Caco-2 (cell line): ENCODE data around the gene ADGB. TPM values are rescaled to one million over a fixed set of nuclear protein-coding genes. Genes with fewer than 3 reads are reported as not detected.

Source experiments
- BruUV-seq: library from RNA; stranded (reverse); fragments of 400-500 nt; replicated peaks from 2 replicates; lab custom pipeline; 2021; lab: Mats Ljungman, UMichigan
- CTCF ChIA-PET: fragments of 300-600 bp; sonication (Branson Sonifier 250); formaldehyde crosslinking; loops from one replicate; lab custom pipeline; 2022; ENCODE audit warnings: antibody characterized with exemption; lab: Charles Lee
- POLR2A ChIA-PET: fragments of 300-600 bp; sonication (Branson Sonifier 250); formaldehyde crosslinking; loops from one replicate; lab custom pipeline; 2022; ENCODE audit warnings: antibody characterized with exemption; lab: Charles Lee
- DNase-seq, 2 experiments: peaks; one replicate each; pipeline versions ENCODE4 v3.0.0 to v3.0.0-alpha.2; 2020 to 2022
- H3K27me3 ChIP-seq: replicated peaks from 2 replicates; pipeline ENCODE4 v1.6.0; 2011; ENCODE audit warnings: low read length; ENCODE audit not compliant: control insufficient read depth, insufficient read depth
- H3K36me3 ChIP-seq: 2 replicates; pipeline ENCODE4 v1.5.1; 2011; ENCODE audit warnings: low read length; ENCODE audit not compliant: control insufficient read depth, insufficient read depth
- H3K4me1 ChIP-seq: fragments of 250-450 bp; sonication (Bioruptor Pico); 2 replicates; pipeline ENCODE4 v1.5.1; 2020; ENCODE audit warnings: mild to moderate bottlenecking
- H3K4me3 ChIP-seq: 2 replicates; pipeline ENCODE4 v1.5.1; 2011; ENCODE audit warnings: low read depth, mild to moderate bottlenecking, control low read depth, low read length
- H3K9me3 ChIP-seq: fragments of 250-450 bp; sonication (Bioruptor Pico); 2 replicates; pipeline ENCODE4 v1.5.1; 2020; ENCODE audit warnings: mild to moderate bottlenecking, moderate library complexity
- H3K27ac Mint-ChIP-seq: one replicate; pipeline ENCODE4 v1.8.0; 2022; ENCODE audit warnings: mixed read lengths; ENCODE audit not compliant: unreplicated experiment
- H3K27me3 Mint-ChIP-seq: one replicate; pipeline ENCODE4 v1.8.0; 2022; ENCODE audit warnings: mixed read lengths; ENCODE audit not compliant: insufficient read depth, unreplicated experiment
- H3K36me3 Mint-ChIP-seq: one replicate; pipeline ENCODE4 v1.8.0; 2022; ENCODE audit warnings: mild to moderate bottlenecking, mixed read lengths; ENCODE audit not compliant: insufficient read depth, unreplicated experiment
- H3K4me1 Mint-ChIP-seq: one replicate; pipeline ENCODE4 v1.8.0; 2022; ENCODE audit warnings: low read depth, mixed read lengths; ENCODE audit not compliant: unreplicated experiment
- H3K4me3 Mint-ChIP-seq: one replicate; pipeline ENCODE4 v1.8.0; 2022; ENCODE audit warnings: mild to moderate bottlenecking, moderate library complexity, mixed read lengths; ENCODE audit not compliant: unreplicated experiment
- H3K9me3 Mint-ChIP-seq: one replicate; pipeline ENCODE4 v1.8.0; 2022; ENCODE audit warnings: mixed read lengths; ENCODE audit not compliant: unreplicated experiment
- CTCF ChIP-seq, 2 experiments: fragments of 200-600 bp in 1 of 2; IDR thresholded peaks; 1 replicate in 1 of 2; 2 replicates in 1 of 2; pipeline versions ENCODE4 v1.5.1 to v1.8.0; 2011 to 2022; ENCODE audit warnings: antibody characterized with exemption in 1 of 2, control low read depth in 1 of 2, inconsistent platforms in 1 of 2, low read depth in 1 of 2, low read length in 1 of 2, mild to moderate bottlenecking in 1 of 2, moderate library complexity in 1 of 2; ENCODE audit not compliant: insufficient read depth in 1 of 2, severe bottlenecking in 1 of 2, unreplicated experiment in 1 of 2
- intact Hi-C: fragments of 100-400 bp; cut with micrococcal nuclease; formaldehyde crosslinking; loops from one replicate; pipeline ENCODE4 v1.10.0; 2022; ENCODE audit not compliant: unreplicated experiment
- total RNA-seq: library from RNA; stranded (reverse); gene quantifications from 2 replicates; pipeline ENCODE4 v1.2.3, GENCODE V29; 2022

ADGB gene
- total RNA-seq, 1 experiment from 2014 or later = not detected

GRCh38 chr6:146636481-146636880 lies 37.7 kb downstream of the ADGB start:
- H3K36me3 Mint-ChIP-seq = no peaks in the 10 kb centered on the region
- no peak overlapping the region for H3K4me3 Mint-ChIP-seq
- CTCF ChIA-PET = no interaction called here
- DNase-seq = no peak
- no peaks in the 10 kb centered on the region for H3K4me1 ChIP-seq
- no peaks in the 10 kb centered on the region for H3K9me3 Mint-ChIP-seq
- H3K9me3 ChIP-seq = no peaks in the 10 kb centered on the region
- H3K4me1 Mint-ChIP-seq = no peaks in the 10 kb centered on the region
- H3K27me3 ChIP-seq = no peaks in the 10 kb centered on the region
- intact Hi-C loops = no loop called here
- H3K36me3 ChIP-seq = no peaks in the 10 kb centered on the region
- H3K4me3 ChIP-seq = no peak overlapping the region
- BruUV-seq = no TSS peak
- no peak overlapping the region for H3K27ac Mint-ChIP-seq
- POLR2A ChIA-PET = no interaction called here
- peaks cover 12% of the 10 kb centered on the region for H3K27me3 Mint-ChIP-seq
- no peak for TF ChIP-seq CTCF (IDR thresholded peaks at IDR 0.05; ENCODE audit: insufficient read depth in 1 of 2, low read depth in 1 of 2, low read length in 1 of 2, severe bottlenecking in 1 of 2, unreplicated experiment in 1 of 2)

- Histone ChIP-seq H3K4me3 (no peak overlapping the region), H3K9me3 (no peaks in the 10 kb centered on the region), H3K27me3 (no peaks in the 10 kb centered on the region), H3K4me1 (no peaks in the 10 kb centered on the region), H3K36me3 (no peaks in the 10 kb centered on the region)
- no peak for TF ChIP-seq CTCF (IDR thresholded peaks at IDR 0.05; ENCODE audit: insufficient read depth in 1 of 2, low read depth in 1 of 2, low read length in 1 of 2, severe bottlenecking in 1 of 2, unreplicated experiment in 1 of 2)
- intact Hi-C loops = no loop called here
- Mint-ChIP-seq H3K4me1 (no peaks in the 10 kb centered on the region), H3K4me3 (no peak overlapping the region), H3K9me3 (no peaks in the 10 kb centered on the region), H3K36me3 (no peaks in the 10 kb centered on the region), H3K27me3 (no peaks in the 10 kb centered on the region), H3K27ac (no peak overlapping the region)
- CTCF ChIA-PET = no interaction called here
- no TSS peak for BruUV-seq
- DNase-seq = no peak
- POLR2A ChIA-PET = no interaction called here
Observed at GRCh38 chr6:146642921-146643320, 44.1 kb downstream of the ADGB start.

GRCh38 chr6:146650799-146651481 lies 52.2 kb downstream of the ADGB start:
- no peak for TF ChIP-seq CTCF (IDR thresholded peaks at IDR 0.05; ENCODE audit: insufficient read depth in 1 of 2, low read depth in 1 of 2, low read length in 1 of 2, severe bottlenecking in 1 of 2, unreplicated experiment in 1 of 2)
- Histone ChIP-seq H3K36me3 (no peaks in the 10 kb centered on the region), H3K9me3 (no peaks in the 10 kb centered on the region), H3K27me3 (no peaks in the 10 kb centered on the region), H3K4me1 (no peaks in the 10 kb centered on the region), H3K4me3 (no peak overlapping the region)
- intact Hi-C loops = no loop called here
- Mint-ChIP-seq H3K27me3 (no peaks in the 10 kb centered on the region), H3K27ac (no peak overlapping the region), H3K4me1 (no peaks in the 10 kb centered on the region), H3K9me3 (no peaks in the 10 kb centered on the region), H3K36me3 (no peaks in the 10 kb centered on the region), H3K4me3 (no peak overlapping the region)
- CTCF ChIA-PET = no interaction called here
- POLR2A ChIA-PET = no interaction called here
- BruUV-seq = no TSS peak
- DNase-seq = no peak
